ENCODE measurements around the gene NIBAN1. TPM values are rescaled to one million over a fixed set of nuclear protein-coding genes. Genes with fewer than 3 reads are reported as not detected.

The NIBAN1 gene
- total RNA-seq, 1 experiment from 2014 or later: 5.9 TPM

GRCh38 chr1:184953600-184954219, 20.6 kb downstream of the NIBAN1 start:
- Histone ChIP-seq H2BK120ac (ENCODE audit: low read depth, low read length, poor library complexity, severe bottlenecking) (no peak overlapping the region), H2AFZ (ENCODE audit: low read length) (no peak overlapping the region), H3K9ac (ENCODE audit: extremely low read depth, insufficient read length, low read length) (no peak overlapping the region), H3K27me3 (ENCODE audit: insufficient read depth, low read length) (no peaks in the 10 kb centered on the region), H3K27ac (ENCODE audit: insufficient read length, low read depth, low read length) (no peak overlapping the region), H4K8ac (replicated peaks; ENCODE audit: insufficient read length, low read depth, low read length) (no peak overlapping the region), H2AK5ac (ENCODE audit: insufficient read length, low read length) (no peak overlapping the region), H2BK5ac (ENCODE audit: insufficient read length, low read length) (no peak overlapping the region), H3K4ac (ENCODE audit: low read depth, low read length) (no peak overlapping the region), H4K20me1 (ENCODE audit: control insufficient read depth, insufficient read depth, insufficient read length) (no peaks in the 10 kb centered on the region), H3K4me1 (ENCODE audit: insufficient read depth, low read length) (no peaks in the 10 kb centered on the region), H3K79me2 (ENCODE audit: insufficient read depth, low read length) (no peaks in the 10 kb centered on the region), H2BK20ac (ENCODE audit: low read depth, low read length, poor library complexity, severe bottlenecking) (no peak overlapping the region), H3K14ac (ENCODE audit: insufficient read depth, low read length) (no peak overlapping the region), H3K18ac (ENCODE audit: insufficient read length, low read depth, low read length) (no peak overlapping the region), H4K5ac (ENCODE audit: insufficient read length, low read depth, low read length) (no peak overlapping the region), H3T11ph (ENCODE audit: low read length) (no peak overlapping the region), H2BK15ac (ENCODE audit: low read depth, low read length) (no peak overlapping the region), H3K56ac (ENCODE audit: insufficient read length, low read depth, low read length) (no peak overlapping the region), H3K23ac (ENCODE audit: insufficient read length, low read depth, low read length) (no peak overlapping the region), H3K9me3 (ENCODE audit: control insufficient read depth, low read depth, low read length) (no peaks in the 10 kb centered on the region), H3K79me1 (ENCODE audit: insufficient read depth, low read depth, low read length, poor library complexity, severe bottlenecking) (no peaks in the 10 kb centered on the region), H4K91ac (ENCODE audit: insufficient read length, low read depth, low read length) (no peak overlapping the region), H3K23me2 (ENCODE audit: insufficient read length, low read depth, low read length, poor library complexity, severe bottlenecking) (no peaks in the 10 kb centered on the region), H2BK12ac (ENCODE audit: insufficient read length, low read depth, low read length) (no peak overlapping the region), H3K4me2 (ENCODE audit: insufficient read depth, insufficient read length, low read length) (no peak overlapping the region)
- H3K27ac Mint-ChIP-seq: no peak overlapping the region
- no peaks in the 10 kb centered on the region for H3K36me3 Mint-ChIP-seq (ENCODE audit: insufficient read depth in 1 of 3, low read depth in 3 of 3)
- H3K4me1 Mint-ChIP-seq: 0 out of 4 replicates have a peak, but pooled peaks cover 0 to 4% of the 10 kb centered on the region in 2 experiments
- DNase-seq: no peak
- no peak overlapping the region for H3K4me3 Mint-ChIP-seq
- no peaks in the 10 kb centered on the region for H3K27me3 Mint-ChIP-seq (ENCODE audit: low read depth)
- no peak for TF ChIP-seq CTCF (conservative IDR thresholded peaks at IDR 0.05)
- H3K9me3 Mint-ChIP-seq: no peaks in the 10 kb centered on the region
- WGBS (ENCODE audit: extremely low coverage, insufficient read length, low lambda C conversion rate): no CpG with 5 or more reads among the region's 6 CpGs

Data from H9 (cell line).